Stimulated activated effector memory CD8-positive, alpha-beta T cell treated with anti-CD3 and anti-CD28 coated beads, Interleukin-12 subunit alpha, Interleukin-12 subunit beta, amount 100 ng/mL, for 72 hours (primary cell): ENCODE measurements around the gene PCDHGB3.
A peak's percentile ranks its signal among the peaks of the same experiment; 100 is the strongest.
"Not testable (repeated sequence)": the region's sequence is repeated elsewhere in the genome, so short reads cannot be mapped to it uniquely, and the experiment has no call there.

Experiments
- ATAC-seq: fragments of 150-1000 bp; cut with Tn5 transposase; 2 replicates; pipeline ENCODE4 v1.10.0; 2021
- DNase-seq, 2 donors: peaks; one replicate each; pipeline ENCODE4 v3.0.0; 2021 to 2022; ENCODE audit warnings: low spot score in 2 of 2
- H3K27ac Mint-ChIP-seq: one replicate; pipeline ENCODE4 v1.8.0; 2022; ENCODE audit warnings: mild to moderate bottlenecking, mixed read lengths
- H3K36me3 Mint-ChIP-seq: one replicate; pipeline ENCODE4 v1.8.0; 2022; ENCODE audit warnings: mild to moderate bottlenecking, mixed read lengths
- H3K4me1 Mint-ChIP-seq: one replicate; pipeline ENCODE4 v1.8.0; 2022; ENCODE audit warnings: mixed read lengths
- H3K4me3 Mint-ChIP-seq: one replicate; pipeline ENCODE4 v1.8.0; 2022; ENCODE audit warnings: mild to moderate bottlenecking, mixed read lengths
- H3K9me3 Mint-ChIP-seq: one replicate; pipeline ENCODE4 v1.8.0; 2022; ENCODE audit warnings: mixed read lengths

The PCDHGB3 gene

DNA sequence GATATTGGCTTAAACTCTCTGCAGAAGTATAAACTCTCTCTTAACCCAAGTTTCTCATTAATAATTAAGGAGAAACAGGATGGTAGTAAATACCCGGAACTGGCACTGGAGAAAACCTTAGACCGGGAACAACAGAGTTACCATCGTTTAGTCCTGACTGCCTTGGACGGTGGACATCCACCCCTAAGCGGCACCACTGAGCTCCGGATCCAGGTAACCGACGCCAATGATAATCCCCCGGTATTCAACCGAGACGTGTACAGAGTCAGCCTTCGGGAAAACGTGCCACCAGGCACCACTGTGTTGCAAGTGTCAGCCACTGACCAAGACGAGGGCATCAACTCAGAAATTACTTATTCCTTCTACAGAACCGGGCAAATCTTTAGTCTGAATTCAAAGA, 28.6 kb downstream of the PCDHGB3 start:
- Mint-ChIP-seq H3K36me3 (peaks cover 5% of the 10 kb centered on the region), H3K4me1 (no peaks in the 10 kb centered on the region), H3K9me3 (peaks cover 7% of the 10 kb centered on the region), H3K27ac (no peak overlapping the region), H3K4me3 (no peak overlapping the region)
- ATAC-seq = no peak
- DNase-seq = no peak

DNA sequence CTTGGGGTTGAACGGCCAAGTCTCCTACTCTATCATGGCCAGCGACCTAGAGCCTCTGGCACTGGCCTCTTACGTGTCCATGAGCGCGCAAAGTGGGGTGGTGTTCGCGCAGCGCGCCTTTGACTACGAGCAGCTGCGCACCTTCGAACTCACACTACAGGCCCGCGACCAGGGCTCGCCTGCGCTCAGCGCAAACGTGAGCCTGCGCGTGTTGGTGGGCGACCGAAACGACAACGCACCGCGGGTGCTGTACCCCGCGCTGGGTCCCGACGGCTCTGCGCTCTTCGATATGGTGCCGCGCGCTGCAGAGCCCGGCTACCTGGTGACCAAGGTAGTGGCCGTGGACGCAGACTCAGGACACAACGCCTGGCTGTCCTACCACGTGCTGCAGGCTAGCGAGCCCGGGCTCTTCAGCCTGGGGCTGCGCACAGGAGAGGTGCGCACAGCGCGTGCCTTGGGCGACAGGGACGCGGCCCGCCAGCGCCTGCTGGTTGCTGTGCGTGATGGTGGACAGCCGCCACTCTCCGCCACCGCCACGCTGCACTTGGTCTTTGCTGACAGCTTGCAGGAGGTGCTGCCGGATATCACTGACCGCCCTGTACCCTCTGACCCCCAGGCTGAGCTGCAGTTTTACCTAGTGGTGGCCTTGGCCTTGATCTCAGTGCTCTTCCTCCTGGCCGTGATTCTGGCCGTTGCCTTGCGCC, 29.7 kb downstream of the PCDHGB3 start:
- Mint-ChIP-seq H3K4me1 (no peaks in the 10 kb centered on the region), H3K4me3 (no peak overlapping the region), H3K9me3 (peaks cover 6% of the 10 kb centered on the region), H3K36me3 (no peaks in the 10 kb centered on the region), H3K27ac (no peak overlapping the region)
- ATAC-seq (no peak), DNase-seq (no peak)

DNA sequence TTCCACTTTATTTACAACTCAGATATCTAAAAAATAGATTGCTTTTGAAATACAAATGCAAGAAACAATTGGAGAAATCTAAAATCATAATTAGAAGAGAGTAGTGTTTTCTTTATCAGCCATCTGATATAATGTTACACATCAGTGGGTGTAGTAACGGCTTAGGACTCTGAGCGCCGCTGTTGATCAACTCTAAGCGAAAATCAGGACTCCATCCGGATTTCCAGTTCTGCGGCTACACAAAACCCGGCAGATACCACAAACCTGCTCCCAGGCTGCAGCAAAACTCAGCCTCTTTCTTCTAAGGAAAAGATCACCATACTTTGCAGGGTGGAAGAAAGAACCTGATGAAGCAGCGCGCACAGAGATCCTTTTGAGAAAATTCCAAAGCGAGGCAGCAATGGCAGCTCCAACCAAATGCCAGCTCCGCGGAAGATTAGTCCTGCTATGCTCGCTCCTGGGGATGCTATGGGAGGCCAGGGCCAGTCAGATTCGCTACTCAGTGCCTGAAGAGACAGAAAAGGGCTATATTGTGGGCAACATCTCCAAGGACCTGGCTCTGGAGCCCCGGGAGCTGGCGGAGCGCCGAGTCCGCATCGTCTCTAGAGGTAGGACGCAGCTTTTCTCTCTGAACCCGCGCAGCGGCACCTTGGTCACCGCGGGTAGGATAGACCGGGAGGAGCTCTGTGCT, 32.7 kb downstream of the PCDHGB3 start, which contains the start of gene PCDHGA9:
Gene PCDHGA9, plus strand, starts transcription at position 226 of the 691 bp plus-strand sequence. Its CDS starts 175 bp downstream, at position 401.
- H3K36me3 Mint-ChIP-seq = no peaks in the 10 kb centered on the region
- no peak for ATAC-seq
- H3K4me1 Mint-ChIP-seq = no peaks in the 10 kb centered on the region
- no peak for DNase-seq
- peak within 1 kb of the TSS; percentile 15 for H3K4me3 Mint-ChIP-seq
- H3K27ac Mint-ChIP-seq = no peak within 1 kb of the TSS
- H3K9me3 Mint-ChIP-seq = peaks cover 12% of the 10 kb centered on the region

DNA sequence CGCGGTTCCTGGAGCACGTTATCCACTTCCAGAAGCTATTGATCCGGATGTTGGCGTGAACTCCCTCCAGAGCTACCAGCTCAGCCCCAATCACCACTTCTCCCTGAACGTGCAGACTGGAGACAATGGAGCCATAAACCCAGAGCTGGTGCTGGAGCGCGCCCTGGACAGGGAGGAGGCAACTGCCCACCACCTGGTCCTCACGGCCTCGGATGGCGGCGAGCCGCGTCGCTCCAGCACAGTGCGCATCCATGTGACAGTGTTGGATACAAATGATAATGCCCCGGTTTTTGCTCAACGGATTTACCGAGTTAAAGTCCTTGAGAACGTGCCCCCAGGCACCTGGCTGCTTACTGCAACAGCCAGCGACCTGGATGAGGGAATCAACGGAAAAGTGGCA, 33.3 kb downstream of the PCDHGB3 start:
- Mint-ChIP-seq H3K36me3 (no peaks in the 10 kb centered on the region), H3K4me3 (no peak overlapping the region), H3K27ac (no peak overlapping the region), H3K4me1 (no peaks in the 10 kb centered on the region), H3K9me3 (peaks cover 12% of the 10 kb centered on the region)
- ATAC-seq (no peak), DNase-seq (no peak)

DNA sequence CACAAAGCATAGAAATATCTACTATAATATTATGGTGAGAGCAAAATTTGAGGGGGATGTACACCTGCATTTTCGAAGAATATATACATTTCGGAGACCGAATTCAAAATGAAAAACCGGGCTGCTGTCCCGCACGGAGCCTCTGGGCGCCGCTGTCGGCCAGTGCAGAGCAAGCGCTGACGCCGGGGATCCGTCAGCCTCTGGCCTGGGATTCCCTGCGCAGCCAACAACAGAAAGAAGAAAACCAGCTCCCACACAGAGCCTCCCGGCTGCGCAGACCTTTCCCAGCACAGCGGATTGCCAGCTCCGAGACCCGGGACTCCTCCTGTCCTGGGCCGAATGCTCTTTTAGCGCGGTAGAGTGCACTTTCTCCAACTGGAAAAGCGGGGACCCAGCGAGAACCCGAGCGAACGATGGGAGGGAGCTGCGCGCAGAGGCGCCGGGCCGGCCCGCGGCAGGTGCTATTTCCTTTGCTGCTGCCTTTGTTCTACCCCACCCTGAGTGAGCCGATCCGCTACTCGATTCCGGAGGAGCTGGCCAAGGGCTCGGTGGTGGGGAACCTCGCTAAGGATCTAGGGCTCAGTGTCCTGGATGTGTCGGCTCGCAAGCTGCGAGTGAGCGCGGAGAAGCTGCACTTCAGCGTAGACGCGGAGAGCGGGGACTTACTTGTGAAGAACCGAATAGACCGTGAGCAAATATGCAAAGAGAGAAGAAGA, 37.9 kb downstream of the PCDHGB3 start, which contains the start of gene PCDHGB6:
Gene PCDHGB6, plus strand, starts transcription at position 232 of the 716 bp plus-strand sequence. Its CDS starts 182 bp downstream, at position 414.
- not testable (repeated sequence) for H3K27ac Mint-ChIP-seq, DNase-seq, H3K36me3 Mint-ChIP-seq, H3K4me1 Mint-ChIP-seq
- Mint-ChIP-seq H3K9me3 (peaks cover 15% of the 10 kb centered on the region), H3K4me3 (peak within 1 kb of the TSS; percentile 38)
- peak; percentile 54 for ATAC-seq

DNA sequence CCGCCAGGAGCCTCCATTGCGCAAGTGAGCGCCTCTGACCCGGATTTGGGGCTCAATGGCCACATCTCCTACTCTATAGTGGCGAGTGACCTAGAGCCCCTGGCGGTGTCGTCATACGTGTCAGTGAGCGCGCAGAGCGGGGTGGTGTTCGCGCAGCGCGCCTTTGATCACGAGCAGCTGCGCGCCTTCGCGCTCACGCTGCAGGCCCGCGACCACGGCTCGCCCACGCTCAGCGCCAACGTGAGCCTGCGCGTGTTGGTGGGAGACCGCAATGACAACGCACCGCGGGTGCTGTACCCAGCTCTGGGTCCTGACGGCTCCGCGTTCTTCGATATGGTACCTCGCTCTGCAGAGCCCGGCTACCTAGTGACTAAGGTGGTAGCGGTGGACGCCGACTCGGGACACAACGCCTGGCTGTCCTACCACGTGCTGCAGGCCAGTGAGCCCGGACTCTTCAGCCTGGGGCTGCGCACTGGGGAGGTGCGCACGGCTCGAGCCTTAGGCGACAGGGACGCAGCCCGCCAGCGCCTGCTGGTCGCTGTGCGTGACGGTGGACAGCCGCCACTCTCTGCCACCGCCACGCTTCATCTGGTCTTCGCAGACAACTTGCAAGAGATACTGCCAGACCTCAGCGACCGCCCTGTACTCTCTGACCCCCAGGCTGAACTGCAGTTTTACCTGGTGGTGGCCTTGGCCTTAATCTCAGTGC, 39.7 kb downstream of the PCDHGB3 start:
- Mint-ChIP-seq H3K36me3 (no peaks in the 10 kb centered on the region), H3K27ac (no peak overlapping the region), H3K4me3 (no peak overlapping the region), H3K9me3 (peaks cover 16% of the 10 kb centered on the region), H3K4me1 (peaks cover 20% of the 10 kb centered on the region)
- DNase-seq (no peak), ATAC-seq (no peak)

DNA sequence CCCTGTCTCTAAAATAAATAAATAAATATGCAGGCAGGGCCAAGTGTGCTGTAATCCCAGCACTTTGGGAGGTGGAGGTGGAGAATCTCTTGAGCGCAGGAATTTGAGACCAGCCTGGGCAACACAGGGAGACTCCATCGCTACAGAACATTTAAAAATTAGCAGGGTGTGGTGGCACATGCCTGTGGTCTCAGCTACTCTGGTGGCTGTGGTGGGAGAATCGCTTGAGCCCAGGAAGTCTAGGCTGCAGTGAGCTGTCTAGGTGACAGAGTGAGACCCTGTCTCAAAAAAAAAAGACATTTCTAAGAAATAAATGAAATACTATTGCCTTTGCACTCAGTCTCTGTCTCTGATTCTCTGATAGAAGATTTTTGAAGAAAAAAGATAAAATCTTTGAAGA, 41.5 kb downstream of the PCDHGB3 start:
- no peaks in the 10 kb centered on the region for H3K36me3 Mint-ChIP-seq
- no peak for DNase-seq
- no peak overlapping the region for H3K4me3 Mint-ChIP-seq
- H3K4me1 Mint-ChIP-seq = peaks cover 20% of the 10 kb centered on the region
- ATAC-seq = no peak
- no peak overlapping the region for H3K27ac Mint-ChIP-seq
- peaks cover 13% of the 10 kb centered on the region for H3K9me3 Mint-ChIP-seq

DNA sequence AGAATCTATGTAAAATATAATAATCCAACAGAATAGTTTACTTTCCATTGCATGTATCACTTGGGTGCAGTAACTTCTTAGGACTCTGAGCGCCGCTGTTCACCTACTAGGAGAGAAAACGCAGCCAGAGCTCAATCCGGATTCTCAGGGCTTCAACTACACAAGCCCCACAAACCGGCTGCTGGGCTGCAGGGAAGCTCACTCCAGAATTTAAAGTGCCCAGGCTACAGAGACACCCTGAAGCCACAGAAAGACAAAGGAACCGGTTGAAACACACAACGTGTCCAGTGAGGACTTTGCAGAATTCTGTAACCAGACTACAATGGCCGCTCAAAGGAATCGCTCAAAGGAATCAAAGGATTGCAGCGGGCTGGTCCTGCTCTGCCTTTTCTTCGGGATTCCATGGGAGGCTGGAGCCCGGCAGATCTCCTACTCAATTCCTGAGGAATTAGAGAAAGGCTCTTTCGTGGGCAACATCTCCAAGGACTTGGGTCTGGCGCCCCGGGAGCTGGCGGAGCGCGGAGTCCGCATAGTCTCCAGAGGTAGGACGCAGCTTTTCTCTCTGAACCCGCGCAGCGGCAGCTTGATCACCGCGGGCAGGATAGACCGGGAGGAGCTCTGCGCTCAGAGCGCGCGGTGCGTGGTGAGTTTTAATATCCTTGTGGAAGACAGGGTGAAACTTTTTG, 43.0 kb downstream of the PCDHGB3 start, which contains the start of gene PCDHGA10:
Gene PCDHGA10, plus strand, starts transcription at position 134 of the 686 bp plus-strand sequence. Its CDS starts 189 bp downstream, at position 323.
- DNase-seq = peak in 1 of 2 donors; percentile 67
- ATAC-seq = peak; percentile 83
- H3K4me3 Mint-ChIP-seq = peak within 1 kb of the TSS; percentile 79
- H3K4me1 Mint-ChIP-seq = peaks cover 24% of the 10 kb centered on the region
- no peak within 1 kb of the TSS for H3K27ac Mint-ChIP-seq
- peaks cover 10% of the 10 kb centered on the region for H3K9me3 Mint-ChIP-seq
- no peaks in the 10 kb centered on the region for H3K36me3 Mint-ChIP-seq

DNA sequence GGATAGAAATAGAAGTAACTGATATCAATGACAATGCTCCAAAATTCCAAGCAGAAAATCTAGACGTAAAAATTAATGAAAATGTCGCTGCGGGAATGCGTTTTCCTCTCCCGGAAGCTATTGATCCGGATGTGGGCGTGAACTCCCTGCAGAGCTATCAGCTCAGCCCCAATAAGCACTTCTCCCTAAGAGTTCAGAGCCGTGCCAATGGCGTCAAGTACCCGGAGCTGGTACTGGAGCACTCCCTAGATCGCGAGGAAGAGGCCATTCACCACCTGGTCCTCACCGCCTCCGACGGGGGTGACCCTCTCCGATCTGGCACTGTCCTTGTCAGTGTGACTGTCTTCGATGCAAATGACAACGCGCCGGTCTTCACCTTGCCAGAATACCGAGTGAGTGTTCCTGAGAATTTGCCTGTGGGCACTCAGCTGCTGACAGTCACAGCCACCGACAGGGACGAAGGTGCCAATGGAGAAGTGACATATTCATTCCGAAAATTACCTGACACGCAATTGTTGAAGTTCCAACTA, 43.6 kb downstream of the PCDHGB3 start:
- ATAC-seq = no peak
- H3K36me3 Mint-ChIP-seq = peaks cover 4% of the 10 kb centered on the region
- H3K9me3 Mint-ChIP-seq = peaks cover 11% of the 10 kb centered on the region
- H3K4me3 Mint-ChIP-seq = peak overlapping the region; percentile 79
- H3K27ac Mint-ChIP-seq = no peak overlapping the region
- no peak for DNase-seq
- H3K4me1 Mint-ChIP-seq = peaks cover 26% of the 10 kb centered on the region

DNA sequence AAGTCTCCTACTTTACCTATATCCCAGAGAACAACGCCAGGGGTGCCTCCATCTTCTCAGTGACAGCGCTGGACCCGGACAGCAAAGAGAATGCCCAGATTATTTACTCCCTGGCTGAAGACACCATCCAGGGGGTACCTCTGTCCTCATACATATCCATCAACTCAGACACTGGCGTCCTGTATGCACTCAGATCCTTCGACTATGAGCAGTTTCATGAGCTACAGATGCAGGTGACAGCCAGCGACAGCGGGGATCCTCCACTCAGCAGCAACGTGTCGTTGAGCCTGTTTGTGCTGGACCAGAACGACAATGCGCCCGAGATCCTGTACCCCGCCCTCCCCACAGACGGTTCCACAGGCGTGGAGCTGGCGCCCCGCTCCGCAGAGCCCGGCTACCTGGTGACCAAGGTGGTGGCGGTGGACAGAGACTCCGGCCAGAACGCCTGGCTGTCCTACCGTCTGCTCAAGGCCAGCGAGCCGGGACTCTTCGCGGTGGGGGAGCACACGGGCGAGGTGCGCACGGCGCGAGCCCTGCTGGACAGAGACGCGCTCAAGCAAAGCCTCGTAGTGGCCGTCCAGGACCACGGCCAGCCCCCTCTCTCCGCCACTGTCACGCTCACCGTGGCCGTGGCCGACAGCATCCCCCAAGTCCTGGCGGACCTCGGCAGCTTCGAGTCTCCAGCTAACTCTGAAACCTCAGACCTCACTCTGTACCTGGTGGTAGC, 44.7 kb downstream of the PCDHGB3 start:
- DNase-seq, H3K36me3 Mint-ChIP-seq, ATAC-seq, H3K27ac Mint-ChIP-seq: not testable (repeated sequence)
- Mint-ChIP-seq H3K4me3 (peak overlapping the region; percentile 7), H3K9me3 (peaks cover 10% of the 10 kb centered on the region), H3K4me1 (peaks cover 26% of the 10 kb centered on the region)

DNA sequence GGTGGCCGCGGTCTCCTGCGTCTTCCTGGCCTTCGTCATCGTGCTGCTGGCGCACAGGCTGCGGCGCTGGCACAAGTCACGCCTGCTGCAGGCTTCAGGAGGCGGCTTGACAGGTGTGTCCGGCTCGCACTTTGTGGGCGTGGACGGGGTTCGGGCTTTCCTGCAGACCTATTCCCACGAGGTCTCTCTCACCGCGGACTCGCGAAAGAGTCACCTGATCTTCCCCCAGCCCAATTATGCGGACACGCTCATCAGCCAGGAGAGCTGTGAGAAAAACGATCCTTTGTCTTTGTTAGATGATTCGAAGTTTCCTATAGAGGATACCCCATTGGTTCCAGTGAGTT, 45.2 kb downstream of the PCDHGB3 start:
- DNase-seq, H3K36me3 Mint-ChIP-seq, H3K9me3 Mint-ChIP-seq, H3K27ac Mint-ChIP-seq, ATAC-seq, H3K4me3 Mint-ChIP-seq: not testable (repeated sequence)
- peaks cover 26% of the 10 kb centered on the region for H3K4me1 Mint-ChIP-seq

DNA sequence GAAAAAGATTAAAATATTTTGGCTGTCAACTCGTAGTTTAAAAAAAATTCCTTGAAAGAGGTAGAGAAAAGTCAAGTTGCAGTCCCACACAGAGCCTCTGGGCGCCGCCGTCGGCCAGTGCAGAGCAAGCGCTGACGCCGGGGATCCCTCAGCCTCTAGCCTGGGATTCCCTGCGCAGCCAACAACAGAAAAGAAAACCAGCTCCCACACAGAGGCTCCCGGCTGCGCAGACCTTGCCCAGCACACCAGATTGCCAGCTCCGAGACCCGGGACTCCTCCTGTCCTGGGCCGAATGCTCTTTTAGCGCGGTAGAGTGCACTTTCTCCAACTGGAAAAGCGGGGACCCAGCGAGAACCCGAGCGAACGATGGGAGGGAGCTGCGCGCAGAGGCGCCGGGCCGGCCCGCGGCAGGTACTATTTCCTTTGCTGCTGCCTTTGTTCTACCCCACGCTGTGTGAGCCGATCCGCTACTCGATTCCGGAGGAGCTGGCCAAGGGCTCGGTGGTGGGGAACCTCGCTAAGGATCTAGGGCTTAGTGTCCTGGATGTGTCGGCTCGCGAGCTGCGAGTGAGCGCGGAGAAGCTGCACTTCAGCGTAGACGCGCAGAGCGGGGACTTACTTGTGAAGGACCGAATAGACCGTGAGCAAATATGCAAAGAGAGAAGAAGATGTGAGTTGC, 47.6 kb downstream of the PCDHGB3 start, which contains the start of gene PCDHGB7:
Gene PCDHGB7, plus strand, starts transcription at position 184 of the 679 bp plus-strand sequence. Its CDS starts 183 bp downstream, at position 367.
- ATAC-seq = peak; percentile 81
- H3K36me3 Mint-ChIP-seq, H3K9me3 Mint-ChIP-seq, DNase-seq, H3K27ac Mint-ChIP-seq: not testable (repeated sequence)
- Mint-ChIP-seq H3K4me3 (peak within 1 kb of the TSS; percentile 61), H3K4me1 (peaks cover 34% of the 10 kb centered on the region)
